Stomach (tissue), 9 donors: ENCODE results near the gene RYR1. TPM values are rescaled to one million over a fixed set of nuclear protein-coding genes. Genes with fewer than 3 reads are reported as not detected.
"Not testable (repeated sequence)": the region's sequence is repeated elsewhere in the genome, so short reads cannot be mapped to it uniquely, and the experiment has no call there.

Experiments used
- DNase-seq, 2 donors: peaks; one replicate each; pipeline versions ENCODE4 v3.0.0 to v3.0.0-alpha.2; 2013 to 2019
- H3K27ac ChIP-seq, 5 donors: fragments of 200-600 bp in 4 of 5; sonication (generic) in 4 of 5; one replicate each; pipeline ENCODE4 v1.5.1; 2013 to 2019; ENCODE audit warnings: mild to moderate bottlenecking in 1 of 5, moderate library complexity in 1 of 5
- H3K27me3 ChIP-seq, 3 donors: fragments of 200-600 bp; sonication (generic); one replicate each; pipeline ENCODE4 v1.5.1; 2017 to 2019; ENCODE audit warnings: mixed run types in 1 of 3
- H3K36me3 ChIP-seq, 4 donors: fragments of 200-600 bp; sonication (generic); 1 replicate in 3 of 4; 2 replicates in 1 of 4; pipeline ENCODE4 v1.5.1; 2016 to 2019
- H3K4me1 ChIP-seq, 4 donors: fragments of 200-600 bp; sonication (generic); one replicate each; pipeline ENCODE4 v1.5.1; 2016 to 2019
- H3K4me3 ChIP-seq, 4 donors: fragments of 200-600 bp; sonication (generic) in 3 of 4; one replicate each; pipeline ENCODE4 v1.5.1; 2016 to 2019; ENCODE audit warnings: mild to moderate bottlenecking in 1 of 4
- H3K9me3 ChIP-seq, 4 donors: fragments of 200-600 bp; sonication (generic); one replicate each; pipeline ENCODE4 v1.5.1; 2016 to 2019
- EP300 ChIP-seq: sonication (generic); formaldehyde crosslinking; IDR thresholded peaks from one replicate; pipeline ENCODE4 v1.6.1; 2017; ENCODE audit warnings: antibody characterized with exemption
- POLR2A ChIP-seq, 4 donors: fragments of 450-650 bp; IDR thresholded peaks; one replicate each; pipeline ENCODE4 v1.6.1; 2016; ENCODE audit warnings: antibody characterized with exemption in 4 of 4, control low read depth in 2 of 4, mild to moderate bottlenecking in 1 of 4, moderate library complexity in 1 of 4
- POLR2AphosphoS5 ChIP-seq, 3 donors: sonication (generic); formaldehyde crosslinking; IDR thresholded peaks; one replicate each; pipeline ENCODE4 v1.6.1; 2016; ENCODE audit warnings: antibody characterized with exemption in 3 of 3
- WGBS, 5 donors: extraction: QIAGEN DNeasy Blood & Tissue Kit in 3 of 5; methylation state at CpG; one replicate each; pipeline versions ENCODE4 v1.1.5 to v1.1.7; 2013 to 2018; 5-methylcytosine and 5-hydroxymethylcytosine counted together
- intact Hi-C: fragments of 100-400 bp; cut with DNase I; formaldehyde crosslinking; loops from one replicate; pipeline ENCODE4 v1.15.1; 2023; ENCODE audit warnings: low total_unique reads
- polyA plus RNA-seq, 3 donors: library from polyadenylated mRNA; stranded (reverse); fragments of 200-250 nt; gene quantifications; one replicate each; pipeline ENCODE4 v1.2.3, GENCODE V29; 2013
- total RNA-seq, 5 donors: library from RNA; depleted of rRNA; stranded (reverse); fragments of >200 nt; gene quantifications; one replicate each; pipeline versions ENCODE4 v1.1.0 to v1.2.3, GENCODE V29; 2014 to 2016
- TF ChIP-seq, protein P1 (sequence below), 7 experiments: fragments of 450-650 bp in 4 of 7; fragments of 200-600 bp in 3 of 7; sonication (generic) in 3 of 7; IDR thresholded peaks; one replicate each; pipeline ENCODE4 v1.5.1; 2016 to 2019; ENCODE audit warnings: antibody characterized with exemption in 7 of 7, control low read depth in 2 of 7, mild to moderate bottlenecking in 1 of 7
- donor health status: healthy with polysubstance abuse.
- donor health status: Bipolar disorder and iron deficiency.
- donor health status: healthy.

The RYR1 gene
- total and polyA plus RNA-seq, 8 donors, result under 0.01 to 10.7 (median 1.2) TPM

DNA sequence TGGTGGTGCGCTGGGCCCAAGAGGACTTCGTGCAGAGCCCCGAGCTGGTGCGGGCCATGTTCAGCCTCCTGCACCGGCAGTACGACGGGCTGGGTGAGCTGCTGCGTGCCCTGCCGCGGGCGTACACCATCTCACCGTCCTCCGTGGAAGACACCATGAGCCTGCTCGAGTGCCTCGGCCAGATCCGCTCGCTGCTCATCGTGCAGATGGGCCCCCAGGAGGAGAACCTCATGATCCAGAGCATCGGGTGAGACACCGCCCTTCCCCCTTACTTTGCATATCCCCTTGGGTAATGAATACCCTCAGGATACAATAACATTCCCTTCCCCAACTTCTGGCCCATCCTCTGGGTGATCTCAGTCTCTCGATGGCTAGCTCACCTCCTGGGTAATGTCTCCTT, 60.9 kb downstream of the RYR1 start:
- Histone ChIP-seq H3K27me3 (peaks cover 0 to 16% (median 0%) of the 10 kb centered on the region in 3 donors), H3K36me3 (no peaks in the 10 kb centered on the region), H3K4me3 (no peak overlapping the region), H3K27ac (no peak overlapping the region), H3K4me1 (no peaks in the 10 kb centered on the region), H3K9me3 (peaks cover 0 to 16% (median 6%) of the 10 kb centered on the region in 4 donors)
- no peak for TF ChIP-seq POLR2AphosphoS5 (IDR thresholded peaks at IDR 0.05)
- no peak for TF ChIP-seq POLR2A (IDR thresholded peaks at IDR 0.05)
- TF ChIP-seq, protein P1, sequence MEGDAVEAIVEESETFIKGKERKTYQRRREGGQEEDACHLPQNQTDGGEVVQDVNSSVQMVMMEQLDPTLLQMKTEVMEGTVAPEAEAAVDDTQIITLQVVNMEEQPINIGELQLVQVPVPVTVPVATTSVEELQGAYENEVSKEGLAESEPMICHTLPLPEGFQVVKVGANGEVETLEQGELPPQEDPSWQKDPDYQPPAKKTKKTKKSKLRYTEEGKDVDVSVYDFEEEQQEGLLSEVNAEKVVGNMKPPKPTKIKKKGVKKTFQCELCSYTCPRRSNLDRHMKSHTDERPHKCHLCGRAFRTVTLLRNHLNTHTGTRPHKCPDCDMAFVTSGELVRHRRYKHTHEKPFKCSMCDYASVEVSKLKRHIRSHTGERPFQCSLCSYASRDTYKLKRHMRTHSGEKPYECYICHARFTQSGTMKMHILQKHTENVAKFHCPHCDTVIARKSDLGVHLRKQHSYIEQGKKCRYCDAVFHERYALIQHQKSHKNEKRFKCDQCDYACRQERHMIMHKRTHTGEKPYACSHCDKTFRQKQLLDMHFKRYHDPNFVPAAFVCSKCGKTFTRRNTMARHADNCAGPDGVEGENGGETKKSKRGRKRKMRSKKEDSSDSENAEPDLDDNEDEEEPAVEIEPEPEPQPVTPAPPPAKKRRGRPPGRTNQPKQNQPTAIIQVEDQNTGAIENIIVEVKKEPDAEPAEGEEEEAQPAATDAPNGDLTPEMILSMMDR (IDR thresholded peaks at IDR 0.05), result no peak
- no peak for TF ChIP-seq EP300
- no peak for DNase-seq
- WGBS, 5 donors, result 75 to 90% (median 88%) methylated on average over 5 to 21 of the region's 21 CpGs
- intact Hi-C loops, result no loop called here

DNA sequence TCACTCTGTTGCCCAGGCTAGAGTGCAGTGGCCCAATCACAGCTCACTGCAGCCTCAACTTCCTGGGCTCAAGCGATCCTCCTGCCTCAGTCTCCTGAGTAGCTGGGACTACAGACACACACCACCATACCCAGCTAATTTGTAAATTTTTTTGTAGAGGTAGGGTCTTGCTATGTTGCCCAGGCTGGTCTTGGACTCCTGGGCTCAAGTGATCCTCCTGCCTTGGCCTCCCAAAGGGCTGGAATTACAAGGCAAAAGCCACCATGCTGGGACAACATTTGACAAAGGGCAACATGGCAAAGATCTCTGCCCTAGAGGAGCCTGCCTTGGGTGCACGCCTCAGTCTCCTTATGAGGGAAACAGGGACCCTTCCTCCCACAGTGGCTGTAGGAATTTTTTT, 61.9 kb downstream of the RYR1 start:
- DNase-seq, H3K4me1 ChIP-seq, H3K36me3 ChIP-seq, intact Hi-C loops, H3K4me3 ChIP-seq, H3K27ac ChIP-seq: not testable (repeated sequence)
- Histone ChIP-seq H3K27me3 (peaks cover 0 to 17% (median 0%) of the 10 kb centered on the region in 3 donors), H3K9me3 (peaks cover 0 to 14% (median 6%) of the 10 kb centered on the region in 4 donors)
- 83 to 96% (median 91%) methylated on average over 2 of the region's 2 CpGs for WGBS, 5 donors

DNA sequence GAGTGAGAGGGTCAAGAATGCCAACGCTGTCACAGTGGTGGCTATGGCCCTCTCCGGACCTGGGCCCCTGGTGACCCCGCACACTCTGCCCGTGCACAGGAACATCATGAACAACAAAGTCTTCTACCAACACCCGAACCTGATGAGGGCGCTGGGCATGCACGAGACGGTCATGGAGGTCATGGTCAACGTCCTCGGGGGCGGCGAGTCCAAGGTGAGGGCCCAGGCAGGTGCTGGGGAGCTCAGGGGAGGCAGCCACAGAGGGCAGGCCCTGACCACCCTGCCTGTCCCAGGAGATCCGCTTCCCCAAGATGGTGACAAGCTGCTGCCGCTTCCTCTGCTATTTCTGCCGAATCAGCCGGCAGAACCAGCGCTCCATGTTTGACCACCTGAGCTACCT, 62.6 kb downstream of the RYR1 start:
- DNase-seq, result no peak
- Histone ChIP-seq H3K9me3 (peaks cover 0 to 7% (median 4%) of the 10 kb centered on the region in 4 donors), H3K4me1 (no peaks in the 10 kb centered on the region), H3K27ac (no peak overlapping the region), H3K4me3 (no peak overlapping the region), H3K36me3 (no peaks in the 10 kb centered on the region), H3K27me3 (peaks cover 0 to 16% (median 0%) of the 10 kb centered on the region in 3 donors)
- intact Hi-C loops, result no loop called here
- TF ChIP-seq, protein P1 (IDR thresholded peaks at IDR 0.05), result no peak
- TF ChIP-seq POLR2AphosphoS5 (IDR thresholded peaks at IDR 0.05) (no peak), POLR2A (IDR thresholded peaks at IDR 0.05) (no peak), EP300 (no peak)
- WGBS, 5 donors, result 89 to 94% (median 91%) methylated on average over 4 to 17 of the region's 17 CpGs

DNA sequence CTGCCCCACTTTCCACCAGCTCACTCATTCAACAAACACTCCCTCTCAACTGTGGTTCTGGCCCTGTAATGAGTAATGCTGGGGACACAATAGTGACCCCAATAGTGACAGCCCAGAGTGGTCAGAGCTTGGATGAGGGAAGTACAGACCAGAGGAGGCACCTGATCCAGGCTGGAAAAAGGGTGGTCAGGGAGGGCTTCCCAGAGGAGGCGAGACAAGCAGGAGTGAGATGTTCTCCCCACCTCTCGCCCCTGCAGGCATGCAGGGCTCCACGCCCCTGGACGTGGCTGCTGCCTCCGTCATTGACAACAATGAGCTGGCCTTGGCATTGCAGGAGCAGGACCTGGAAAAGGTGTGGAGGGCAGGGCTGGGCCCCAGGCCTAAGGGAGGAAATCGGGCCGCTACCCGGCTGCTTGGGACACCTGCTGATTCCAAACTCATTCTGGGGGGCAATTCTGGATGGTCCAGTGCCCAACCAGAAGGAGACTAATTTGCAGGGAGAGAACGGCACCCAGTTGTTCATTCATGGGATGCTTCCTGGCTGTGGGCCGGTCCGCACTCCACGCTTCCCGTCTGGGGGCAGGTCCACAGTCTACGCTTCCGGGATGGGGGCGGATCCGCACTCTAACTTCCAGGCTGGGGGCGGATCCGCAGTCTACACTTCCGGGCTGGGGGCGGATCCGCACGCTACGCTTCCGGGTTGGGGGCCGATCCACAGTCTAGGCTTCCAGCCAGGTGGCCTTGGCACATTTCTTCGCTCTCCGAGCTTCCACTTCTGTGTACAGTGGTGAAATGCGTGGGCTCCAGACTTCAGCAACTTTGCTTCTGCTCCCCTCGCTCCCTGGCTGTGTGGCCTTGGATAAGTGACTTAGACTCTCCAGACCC, 63.4 kb downstream of the RYR1 start:
- WGBS, 5 donors, result 78 to 84% (median 81%) methylated on average over 27 to 30 of the region's 30 CpGs
- TF ChIP-seq POLR2AphosphoS5 (IDR thresholded peaks at IDR 0.05), result no peak
- no peak for TF ChIP-seq POLR2A (IDR thresholded peaks at IDR 0.05)
- TF ChIP-seq, protein P1 (IDR thresholded peaks at IDR 0.05), result no peak
- TF ChIP-seq EP300, result no peak
- H3K36me3 ChIP-seq, result no peaks in the 10 kb centered on the region
- no peak overlapping the region for H3K4me3 ChIP-seq
- DNase-seq, result peak in 1 of 2 donors; percentile 18
- no peaks in the 10 kb centered on the region for H3K9me3 ChIP-seq
- no peaks in the 10 kb centered on the region for H3K4me1 ChIP-seq
- intact Hi-C loops, result no loop called here
- H3K27ac ChIP-seq, result no peak overlapping the region
- peaks cover 0 to 16% (median 0%) of the 10 kb centered on the region in 3 donors for H3K27me3 ChIP-seq

DNA sequence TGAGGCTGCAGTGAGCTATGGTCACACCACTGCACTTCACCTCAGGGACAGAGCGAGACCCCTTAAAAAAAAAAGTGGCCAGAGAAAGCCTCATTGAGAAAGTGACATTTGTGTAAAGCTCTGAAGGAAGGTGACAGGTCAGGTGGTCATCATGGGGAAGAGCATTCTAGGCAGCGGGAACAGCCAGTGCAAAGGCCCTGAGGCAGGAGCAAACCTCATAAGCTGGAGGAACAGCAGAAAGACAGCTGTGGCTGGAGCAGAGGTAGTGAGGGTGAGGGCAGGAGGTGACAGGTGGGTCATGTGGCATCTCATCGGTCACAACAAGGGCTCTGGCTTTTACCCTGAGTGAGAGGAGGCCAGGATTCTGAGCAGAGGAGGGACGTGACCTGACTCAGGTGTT, 64.4 kb downstream of the RYR1 start:
- Histone ChIP-seq H3K27me3 (peaks cover 0 to 16% (median 0%) of the 10 kb centered on the region in 3 donors), H3K36me3 (no peaks in the 10 kb centered on the region), H3K9me3 (no peaks in the 10 kb centered on the region), H3K27ac (no peak overlapping the region), H3K4me3 (no peak overlapping the region), H3K4me1 (no peaks in the 10 kb centered on the region)
- intact Hi-C loops, result no loop called here
- TF ChIP-seq, protein P1 (IDR thresholded peaks at IDR 0.05), result no peak
- no peak for TF ChIP-seq POLR2AphosphoS5 (IDR thresholded peaks at IDR 0.05)
- TF ChIP-seq POLR2A (IDR thresholded peaks at IDR 0.05), result no peak
- no peak for TF ChIP-seq EP300
- 83 to 96% (median 90%) methylated on average over 4 of the region's 4 CpGs for WGBS, 5 donors
- no peak for DNase-seq
